ENCODE results near the gene TECPR1.

TECPR1 gene

DNA sequence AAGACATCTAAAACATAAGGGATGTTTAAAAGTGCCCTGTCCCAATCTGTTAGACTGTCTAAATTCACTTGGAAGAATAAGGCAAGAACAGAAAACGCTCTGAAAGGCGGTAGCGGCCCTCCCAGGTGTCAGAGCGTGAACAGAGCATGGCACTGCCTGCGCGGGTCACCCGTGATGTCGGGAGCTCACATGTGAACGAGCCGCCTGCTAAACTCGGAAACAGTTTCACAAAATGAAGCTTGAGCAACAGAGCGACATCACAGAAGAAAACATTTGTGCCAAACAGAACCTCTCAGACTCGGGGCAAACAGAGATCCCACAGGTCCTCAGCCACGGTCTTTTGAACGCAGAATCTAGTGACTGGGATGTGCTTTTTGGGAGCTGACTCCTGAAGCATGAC, 42.3 kb upstream of the TECPR1 start:
- no peaks in the 10 kb centered on the region for H3K4me1 ChIP-seq (ENCODE audit: control insufficient read depth, insufficient read depth, low read length)

GRCh38 chr7:98293746-98294145, 41.7 kb upstream of the TECPR1 start:
- TF ChIP-seq REPIN1 (tag by site-specific recombination; IDR thresholded peaks at IDR 0.05; ENCODE audit: low read depth) (no peak), ZNF837 (tag by site-specific recombination; IDR thresholded peaks at IDR 0.05) (no peak), ZNF324 (tag by site-specific recombination; IDR thresholded peaks at IDR 0.05) (no peak), ZNF140 (tag by site-specific recombination; IDR thresholded peaks at IDR 0.05) (no peak), ZNF660 (tag by site-specific recombination; IDR thresholded peaks at IDR 0.05) (no peak), ZBTB8A (tag by site-specific recombination; IDR thresholded peaks at IDR 0.05) (no peak), ZNF423 (tag by site-specific recombination; IDR thresholded peaks at IDR 0.05) (no peak), ZNF600 (tag by site-specific recombination; IDR thresholded peaks at IDR 0.05) (no peak), ZNF2 (tag by site-specific recombination; IDR thresholded peaks at IDR 0.05) (no peak), SCRT1 (tag by site-specific recombination; IDR thresholded peaks at IDR 0.05; ENCODE audit: borderline replicate concordance) (no peak)
- ChIA-PET CTCF (interaction anchor here (0.6 to 2.9 kb wide), 10 partner anchors 11 to 529 kb away, joined by 3 to 28 read pairs (median 4); partner anchors contain the start of gene BAIAP2L1), POLR2A (interaction anchor here (1.3 kb wide), 1 partner anchor 107 kb away, joined by 6 read pairs; the partner anchor contains the start of gene BAIAP2L1)
- H3K4me3 ChIP-seq (ENCODE audit: low read depth, low read length) = no peak overlapping the region
- no peaks in the 10 kb centered on the region for H3K9me3 ChIP-seq (ENCODE audit: control insufficient read depth, insufficient read depth, low read depth, low read length)
- no peak overlapping the region for H3K27ac ChIP-seq (ENCODE audit: extremely low read depth, low read depth, low read length)
- H3K4me1 ChIP-seq (ENCODE audit: control insufficient read depth, insufficient read depth, low read length) = no peaks in the 10 kb centered on the region
- H3K36me3 ChIP-seq (ENCODE audit: control insufficient read depth in 2 of 2, insufficient read depth in 1 of 2, low read length in 2 of 2) = peaks cover 4 to 50% of the 10 kb centered on the region in 2 experiments

More for the DNA sequence above, 42.3 kb upstream of the TECPR1 start:
- TF ChIP-seq YY2 (tag by site-specific recombination; IDR thresholded peaks at IDR 0.05) (no peak), ZNF514 (tag by site-specific recombination; IDR thresholded peaks at IDR 0.05) (no peak), OSR2 (tag by site-specific recombination; IDR thresholded peaks at IDR 0.05) (no peak), ZNF211 (tag by site-specific recombination; IDR thresholded peaks at IDR 0.05; ENCODE audit: low read depth) (no peak), KLF10 (tag by site-specific recombination; IDR thresholded peaks at IDR 0.05) (no peak), ZNF549 (tag by site-specific recombination; IDR thresholded peaks at IDR 0.05) (no peak), ZNF148 (tag by site-specific recombination; IDR thresholded peaks at IDR 0.05; ENCODE audit: borderline replicate concordance) (no peak), ZSCAN4 (tag by site-specific recombination; IDR thresholded peaks at IDR 0.05) (no peak), ZNF398 (tag by site-specific recombination; IDR thresholded peaks at IDR 0.05) (no peak), ZNF571 (tag by site-specific recombination; IDR thresholded peaks at IDR 0.05) (no peak), ZNF529 (tag by site-specific recombination; IDR thresholded peaks at IDR 0.05; ENCODE audit: insufficient replicate concordance) (no peak), SETDB1 (IDR thresholded peaks at IDR 0.05; ENCODE audit: insufficient read length, low read length) (no peak)
- TF ChIP-seq, protein P1, sequence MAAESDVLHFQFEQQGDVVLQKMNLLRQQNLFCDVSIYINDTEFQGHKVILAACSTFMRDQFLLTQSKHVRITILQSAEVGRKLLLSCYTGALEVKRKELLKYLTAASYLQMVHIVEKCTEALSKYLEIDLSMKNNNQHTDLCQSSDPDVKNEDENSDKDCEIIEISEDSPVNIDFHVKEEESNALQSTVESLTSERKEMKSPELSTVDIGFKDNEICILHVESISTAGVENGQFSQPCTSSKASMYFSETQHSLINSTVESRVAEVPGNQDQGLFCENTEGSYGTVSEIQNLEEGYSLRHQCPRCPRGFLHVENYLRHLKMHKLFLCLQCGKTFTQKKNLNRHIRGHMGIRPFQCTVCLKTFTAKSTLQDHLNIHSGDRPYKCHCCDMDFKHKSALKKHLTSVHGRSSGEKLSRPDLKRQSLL (tag by site-specific recombination; IDR thresholded peaks at IDR 0.05) = no peak
- peaks cover 4 to 50% of the 10 kb centered on the region in 2 experiments for H3K36me3 ChIP-seq (ENCODE audit: control insufficient read depth in 2 of 2, insufficient read depth in 1 of 2, low read length in 2 of 2)
- no peak overlapping the region for H3K4me3 ChIP-seq (ENCODE audit: low read depth, low read length)
- ChIA-PET POLR2A (no interaction called here), CTCF (interaction anchor here (0.6 to 2.9 kb wide), 15 partner anchors 11 to 528 kb away, joined by 3 to 28 read pairs (median 3); partner anchors contain the start of gene BAIAP2L1)
- no peaks in the 10 kb centered on the region for H3K9me3 ChIP-seq (ENCODE audit: control insufficient read depth, insufficient read depth, low read depth, low read length)
- H3K27ac ChIP-seq (ENCODE audit: extremely low read depth, low read depth, low read length) = no peak overlapping the region

Measured in HEK293 (cell line).